HG03460 (cell line): ENCODE results near the gene OR6Y1.

Experiments
- ATAC-seq: cut with Tn5 transposase; IDR thresholded peaks from one replicate; pipeline ENCODE4 v1.9.1; 2021; ENCODE audit not compliant: unreplicated experiment

Gene OR6Y1

GRCh38 chr1:158554352-158554751 lies at the start of gene OR6Y1:
OR6Y1 (minus strand) TSS chr1:158554405; CDS start chr1:158548105, 6,300 bp downstream.
- ATAC-seq = no peak

- no peak for ATAC-seq
Observed at GRCh38 chr1:158600735-158601134, 46.5 kb upstream of the OR6Y1 start.

- no peak for ATAC-seq
Observed at GRCh38 chr1:158586942-158587341, 32.7 kb upstream of the OR6Y1 start.

GRCh38 chr1:158583962-158584361 lies 29.8 kb upstream of the OR6Y1 start:
- no peak for ATAC-seq

- ATAC-seq = no peak
Observed at GRCh38 chr1:158579733-158580132, 25.5 kb upstream of the OR6Y1 start, which contains the start of gene OR10X1. OR10X1 (minus strand) TSS chr1:158579899; CDS start chr1:158579899, 0 bp downstream.

- ATAC-seq = no peak
Observed at GRCh38 chr1:158577561-158577960, 23.4 kb upstream of the OR6Y1 start.

- ATAC-seq = no peak
Observed at GRCh38 chr1:158572226-158572625, 18.0 kb upstream of the OR6Y1 start.

GRCh38 chr1:158570480-158570879 lies 16.3 kb upstream of the OR6Y1 start, which contains the start of gene OR6P1:
OR6P1 (minus strand) TSS chr1:158570580; CDS start chr1:158563604, 6,976 bp downstream.
- no peak for ATAC-seq

- no peak for ATAC-seq
Observed at GRCh38 chr1:158564608-158565007, 10.4 kb upstream of the OR6Y1 start.

- ATAC-seq = no peak
Observed at GRCh38 chr1:158563853-158564252, 9.6 kb upstream of the OR6Y1 start.

GRCh38 chr1:158559696-158560095 lies 5.5 kb upstream of the OR6Y1 start:
- ATAC-seq = no peak

- no peak for ATAC-seq
Observed at GRCh38 chr1:158552296-158552695, 1.9 kb downstream of the OR6Y1 start.

GRCh38 chr1:158547533-158547932 lies 6.7 kb downstream of the OR6Y1 start:
- ATAC-seq = no peak

GRCh38 chr1:158537609-158538008 lies 16.6 kb downstream of the OR6Y1 start:
- ATAC-seq = no peak

- ATAC-seq = no peak
Observed at GRCh38 chr1:158534496-158534895, 19.7 kb downstream of the OR6Y1 start.

GRCh38 chr1:158527190-158527815 lies 26.9 kb downstream of the OR6Y1 start:
- ATAC-seq = no peak

GRCh38 chr1:158521666-158522058 lies 32.5 kb downstream of the OR6Y1 start:
- no peak for ATAC-seq

GRCh38 chr1:158520955-158521665 lies 33.1 kb downstream of the OR6Y1 start:
- ATAC-seq = no peak

- ATAC-seq = no peak
Observed at GRCh38 chr1:158520021-158520420, 34.2 kb downstream of the OR6Y1 start.

- ATAC-seq = no peak
Observed at GRCh38 chr1:158516966-158517365, 37.2 kb downstream of the OR6Y1 start.

- ATAC-seq = no peak
Observed at GRCh38 chr1:158509471-158510156, 44.6 kb downstream of the OR6Y1 start.

GRCh38 chr1:158507511-158507910 lies 46.7 kb downstream of the OR6Y1 start:
- no peak for ATAC-seq
